HepG2 (cell line): ENCODE measurements around the gene SEC62. TPM values are rescaled to one million over a fixed set of nuclear protein-coding genes. Genes with fewer than 3 reads are reported as not detected.

Source experiments
- ARID2 ChIP-seq: sonication (generic); formaldehyde crosslinking; IDR thresholded peaks from 2 replicates; pipeline ENCODE4 v1.8.1; 2022; ENCODE audit warnings: mild to moderate bottlenecking, missing genetic modification reagents, borderline replicate concordance
- CSRNP2 ChIP-seq: sonication (generic); formaldehyde crosslinking; conservative IDR thresholded peaks from 2 replicates; pipeline ENCODE4 v1.8.0; 2022; ENCODE audit warnings: low read depth, missing genetic modification reagents
- MAF1 ChIP-seq: sonication (generic); formaldehyde crosslinking; IDR thresholded peaks from 2 replicates; pipeline ENCODE4 v1.5.0; 2020; ENCODE audit warnings: missing genetic modification reagents, borderline replicate concordance
- NFE2L2 ChIP-seq: fragments of 150-350 bp; IDR thresholded peaks from 2 replicates; pipeline ENCODE4 v1.6.1; 2014; ENCODE audit warnings: low read length
- NFKB2 ChIP-seq: sonication (generic); formaldehyde crosslinking; IDR thresholded peaks from 2 replicates; pipeline ENCODE4 v1.4.0; 2020; ENCODE audit warnings: missing genetic modification reagents, borderline replicate concordance
- NFYB ChIP-seq: sonication (generic); formaldehyde crosslinking; IDR thresholded peaks from 2 replicates; pipeline ENCODE4 v1.4.0; 2020; ENCODE audit warnings: missing genetic modification reagents
- NKX3-1 ChIP-seq: sonication (generic); formaldehyde crosslinking; IDR thresholded peaks from 2 replicates; pipeline ENCODE4 v1.5.0; 2020; ENCODE audit warnings: missing genetic modification reagents
- PHB2 ChIP-seq: fragments of 450-650 bp; IDR thresholded peaks from 2 replicates; pipeline ENCODE4 v1.6.1; 2018; ENCODE audit not compliant: partially characterized antibody
- SMARCE1 ChIP-seq: fragments of 450-650 bp; IDR thresholded peaks from 2 replicates; pipeline ENCODE4 v1.6.1; 2017; ENCODE audit warnings: borderline replicate concordance
- TEAD2 ChIP-seq: sonication (generic); formaldehyde crosslinking; IDR thresholded peaks from 2 replicates; pipeline ENCODE4 v1.9.0; 2021; ENCODE audit warnings: missing genetic modification reagents
- TOE1 ChIP-seq: sonication (generic); formaldehyde crosslinking; IDR thresholded peaks from 2 replicates; pipeline ENCODE4 v1.4.0; 2020; ENCODE audit warnings: mild to moderate bottlenecking, missing genetic modification reagents
- ZNF512 ChIP-seq: sonication (generic); formaldehyde crosslinking; IDR thresholded peaks from 2 replicates; pipeline ENCODE4 v1.4.0; 2020; ENCODE audit warnings: mild to moderate bottlenecking, missing genetic modification reagents
- ZNF557 ChIP-seq: sonication (generic); formaldehyde crosslinking; IDR thresholded peaks from 2 replicates; pipeline ENCODE4 v1.4.0; 2020; ENCODE audit warnings: missing genetic modification reagents
- ZNF644 ChIP-seq: IDR thresholded peaks from 2 replicates; pipeline ENCODE4 v1.6.1; 2016; ENCODE audit warnings: low read depth
- ZNF768 ChIP-seq: sonication (generic); formaldehyde crosslinking; IDR thresholded peaks from 2 replicates; pipeline ENCODE4 v1.4.0; 2020; ENCODE audit warnings: missing genetic modification reagents
- ZSCAN25 ChIP-seq: sonication (generic); formaldehyde crosslinking; IDR thresholded peaks from 2 replicates; pipeline ENCODE4 v1.8.0; 2022; ENCODE audit warnings: mild to moderate bottlenecking, missing genetic modification reagents
- ZSCAN9 ChIP-seq: IDR thresholded peaks from 2 replicates; pipeline ENCODE4 v1.6.1; 2016; ENCODE audit warnings: borderline replicate concordance
- polyA plus RNA-seq, 8 experiments: library from polyadenylated mRNA; depleted of rRNA in 3 of 8; stranded (reverse) in 7 of 8; unstranded in 1 of 8; fragments of >200 nt; fragmentation: Illumina TruSeq in 4 of 8; extraction: Trizol in 4 of 8; gene quantifications; 2 replicates each; pipeline versions ENCODE4 v1.2.1 to v1.2.3, GENCODE V29; 2011 to 2016; ENCODE audit warnings: low read depth in 4 of 8, missing spikeins in 1 of 8, mixed read lengths in 1 of 8; ENCODE audit not compliant: insufficient read depth in 1 of 8
- total RNA-seq, 5 experiments: library from RNA; depleted of rRNA; stranded (reverse); fragments of >200 nt; fragmentation: Illumina TruSeq; extraction: Trizol; gene quantifications; 2 replicates each; pipeline ENCODE4 v1.2.3, GENCODE V29; 2016; ENCODE audit warnings: low read depth in 1 of 5
- TF ChIP-seq, protein P1 (sequence below), 2 experiments: sonication (generic) in 1 of 2; formaldehyde crosslinking in 1 of 2; IDR thresholded peaks; 2 replicates each; pipeline versions ENCODE4 v1.4.0 to v1.6.1; 2018 to 2020; ENCODE audit warnings: missing genetic modification reagents in 2 of 2, borderline replicate concordance in 1 of 2, low read depth in 1 of 2, mild to moderate bottlenecking in 1 of 2, missing biosample characterization in 1 of 2
- TF ChIP-seq, protein P2 (sequence below): sonication (generic); formaldehyde crosslinking; IDR thresholded peaks from 2 replicates; pipeline ENCODE4 v1.4.0; 2020; ENCODE audit warnings: missing genetic modification reagents, borderline replicate concordance
- TF ChIP-seq, protein P3 (sequence below): sonication (generic); formaldehyde crosslinking; IDR thresholded peaks from 2 replicates; pipeline ENCODE4 v1.8.0; 2022; ENCODE audit warnings: missing genetic modification reagents, mild to moderate bottlenecking, moderate library complexity, borderline replicate concordance
- TF ChIP-seq, protein P4 (sequence below): sonication (generic); formaldehyde crosslinking; IDR thresholded peaks from 2 replicates; pipeline ENCODE4 v1.8.0; 2022; ENCODE audit warnings: mild to moderate bottlenecking, missing genetic modification reagents, moderate library complexity

The SEC62 gene
- total and polyA plus RNA-seq, 2 of the 13 experiments (the other 11 are each of a cell fraction or from before 2014, with no cell fraction given): 54.0 to 68.7 TPM

DNA sequence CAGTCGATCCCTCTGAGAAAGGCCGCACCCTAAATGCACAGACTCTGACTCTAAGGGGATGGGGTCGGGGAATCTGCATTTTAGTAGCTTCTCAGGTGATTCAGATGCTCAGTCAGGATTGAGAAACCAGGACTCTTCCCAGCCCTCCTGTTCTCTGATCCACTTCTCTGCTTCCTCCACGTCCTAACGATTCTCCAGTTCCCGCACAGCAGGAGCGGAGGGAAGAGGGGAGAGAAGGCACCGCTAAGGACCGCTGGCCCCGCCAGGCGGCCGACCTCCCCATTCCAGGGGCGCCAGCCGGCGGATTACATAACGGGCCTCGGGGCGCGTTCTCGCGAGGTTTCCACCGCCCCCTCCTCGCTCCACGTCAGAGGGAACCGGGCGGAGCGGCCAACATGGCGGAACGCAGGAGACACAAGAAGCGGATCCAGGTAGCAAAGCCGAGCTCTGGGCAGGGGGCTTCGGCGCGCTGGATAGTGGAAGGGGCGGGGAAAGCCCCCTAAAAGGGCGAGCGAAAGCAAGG lies at the start of gene SEC62 (continued):
- TF ChIP-seq ZNF557: peak; percentile 81
- no peak for TF ChIP-seq TOE1 (CRISPR knock-in tag)
- no peak; the same call in 1 of the 2 replicates for TF ChIP-seq ZSCAN25 (CRISPR knock-in tag)
- TF ChIP-seq PHB2: no peak
- peak; percentile 91; the same call in 1 of the 2 replicates for TF ChIP-seq ARID2
- TF ChIP-seq, protein P1, sequence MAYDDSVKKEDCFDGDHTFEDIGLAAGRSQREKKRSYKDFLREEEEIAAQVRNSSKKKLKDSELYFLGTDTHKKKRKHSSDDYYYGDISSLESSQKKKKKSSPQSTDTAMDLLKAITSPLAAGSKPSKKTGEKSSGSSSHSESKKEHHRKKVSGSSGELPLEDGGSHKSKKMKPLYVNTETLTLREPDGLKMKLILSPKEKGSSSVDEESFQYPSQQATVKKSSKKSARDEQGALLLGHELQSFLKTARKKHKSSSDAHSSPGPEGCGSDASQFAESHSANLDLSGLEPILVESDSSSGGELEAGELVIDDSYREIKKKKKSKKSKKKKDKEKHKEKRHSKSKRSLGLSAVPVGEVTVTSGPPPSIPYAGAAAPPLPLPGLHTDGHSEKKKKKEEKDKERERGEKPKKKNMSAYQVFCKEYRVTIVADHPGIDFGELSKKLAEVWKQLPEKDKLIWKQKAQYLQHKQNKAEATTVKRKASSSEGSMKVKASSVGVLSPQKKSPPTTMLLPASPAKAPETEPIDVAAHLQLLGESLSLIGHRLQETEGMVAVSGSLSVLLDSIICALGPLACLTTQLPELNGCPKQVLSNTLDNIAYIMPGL (CRISPR knock-in tag; IDR thresholded peaks at IDR 0.05; ENCODE audit: borderline replicate concordance in 1 of 2, low read depth in 1 of 2): peak; percentile 89 to 95
- no peak for TF ChIP-seq NKX3-1
- no peak for TF ChIP-seq MAF1 (CRISPR knock-in tag)
- no peak for TF ChIP-seq ZNF512 (CRISPR knock-in tag)
- no peak for TF ChIP-seq CSRNP2 (CRISPR knock-in tag)
- TF ChIP-seq, protein P2, sequence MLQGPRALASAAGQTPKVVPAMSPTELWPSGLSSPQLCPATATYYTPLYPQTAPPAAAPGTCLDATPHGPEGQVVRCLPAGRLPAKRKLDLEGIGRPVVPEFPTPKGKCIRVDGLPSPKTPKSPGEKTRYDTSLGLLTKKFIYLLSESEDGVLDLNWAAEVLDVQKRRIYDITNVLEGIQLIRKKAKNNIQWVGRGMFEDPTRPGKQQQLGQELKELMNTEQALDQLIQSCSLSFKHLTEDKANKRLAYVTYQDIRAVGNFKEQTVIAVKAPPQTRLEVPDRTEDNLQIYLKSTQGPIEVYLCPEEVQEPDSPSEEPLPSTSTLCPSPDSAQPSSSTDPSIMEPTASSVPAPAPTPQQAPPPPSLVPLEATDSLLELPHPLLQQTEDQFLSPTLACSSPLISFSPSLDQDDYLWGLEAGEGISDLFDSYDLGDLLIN (CRISPR knock-in tag): no peak
- peak; percentile 51; the same call in 1 of the 2 replicates for TF ChIP-seq ZNF768 (CRISPR knock-in tag)
- TF ChIP-seq, protein P3, sequence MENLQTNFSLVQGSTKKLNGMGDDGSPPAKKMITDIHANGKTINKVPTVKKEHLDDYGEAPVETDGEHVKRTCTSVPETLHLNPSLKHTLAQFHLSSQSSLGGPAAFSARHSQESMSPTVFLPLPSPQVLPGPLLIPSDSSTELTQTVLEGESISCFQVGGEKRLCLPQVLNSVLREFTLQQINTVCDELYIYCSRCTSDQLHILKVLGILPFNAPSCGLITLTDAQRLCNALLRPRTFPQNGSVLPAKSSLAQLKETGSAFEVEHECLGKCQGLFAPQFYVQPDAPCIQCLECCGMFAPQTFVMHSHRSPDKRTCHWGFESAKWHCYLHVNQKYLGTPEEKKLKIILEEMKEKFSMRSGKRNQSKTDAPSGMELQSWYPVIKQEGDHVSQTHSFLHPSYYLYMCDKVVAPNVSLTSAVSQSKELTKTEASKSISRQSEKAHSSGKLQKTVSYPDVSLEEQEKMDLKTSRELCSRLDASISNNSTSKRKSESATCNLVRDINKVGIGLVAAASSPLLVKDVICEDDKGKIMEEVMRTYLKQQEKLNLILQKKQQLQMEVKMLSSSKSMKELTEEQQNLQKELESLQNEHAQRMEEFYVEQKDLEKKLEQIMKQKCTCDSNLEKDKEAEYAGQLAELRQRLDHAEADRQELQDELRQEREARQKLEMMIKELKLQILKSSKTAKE (CRISPR knock-in tag): peak; percentile 75; the same call in 1 of the 2 replicates
- TF ChIP-seq NFYB (CRISPR knock-in tag): no peak; the same call in 1 of the 2 replicates
- TF ChIP-seq, protein P4, sequence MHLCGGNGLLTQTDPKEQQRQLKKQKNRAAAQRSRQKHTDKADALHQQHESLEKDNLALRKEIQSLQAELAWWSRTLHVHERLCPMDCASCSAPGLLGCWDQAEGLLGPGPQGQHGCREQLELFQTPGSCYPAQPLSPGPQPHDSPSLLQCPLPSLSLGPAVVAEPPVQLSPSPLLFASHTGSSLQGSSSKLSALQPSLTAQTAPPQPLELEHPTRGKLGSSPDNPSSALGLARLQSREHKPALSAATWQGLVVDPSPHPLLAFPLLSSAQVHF (CRISPR knock-in tag): peak; percentile 80
- TF ChIP-seq NFE2L2: 0 out of 2 replicates have a peak, but pooled peaks have one; percentile 9
- TF ChIP-seq NFKB2 (CRISPR knock-in tag): peak; percentile 95
- 0 out of 2 replicates have a peak, but pooled peaks have one; percentile 46 for TF ChIP-seq ZNF644 (CRISPR knock-in tag)
- 0 out of 2 replicates have a peak, but pooled peaks have one; percentile 66 for TF ChIP-seq ZSCAN9 (CRISPR knock-in tag)
- no peak for TF ChIP-seq SMARCE1
- 0 out of 2 replicates have a peak, but pooled peaks have one; percentile 21 for TF ChIP-seq TEAD2
